OCI-LY3 (cell line): ENCODE data around the gene GTF2A1.

Experiments
- H2AFZ ChIP-seq: fragments of 200-600, 300-600 bp; shearing (Covaris generic); 2 replicates; pipeline ENCODE4 v1.6.0; 2014; ENCODE audit warnings: antibody characterized with exemption, low read depth, low read length
- H3K27ac ChIP-seq: fragments of 200-600, 300-600 bp; sonication (generic); 2 replicates; pipeline ENCODE4 v1.5.1; 2014; ENCODE audit warnings: mild to moderate bottlenecking, low read length, moderate library complexity, mixed read lengths
- H3K27me3 ChIP-seq: fragments of 200-600, 300-600 bp; sonication (generic); 2 replicates; pipeline ENCODE4 v1.6.1; 2014; ENCODE audit warnings: low read depth, low read length, mixed read lengths
- H3K36me3 ChIP-seq: fragments of 200-600, 300-600 bp; sonication (generic); replicated peaks from 2 replicates; pipeline ENCODE3; 2014; ENCODE audit warnings: low read depth, low read length, mixed read lengths
- H3K4me1 ChIP-seq: fragments of 300-600, 200-600 bp; sonication (generic); 2 replicates; pipeline ENCODE4 v1.6.1; 2014; ENCODE audit warnings: low read length, mixed read lengths
- H3K4me2 ChIP-seq: fragments of 200-600, 300-600 bp; sonication (generic); 2 replicates; pipeline ENCODE4 v1.6.1; 2014; ENCODE audit warnings: low read length, mixed read lengths
- H3K4me3 ChIP-seq: fragments of 300-600, 200-600 bp; sonication (generic); 2 replicates; pipeline ENCODE4 v1.5.1; 2014; ENCODE audit warnings: antibody characterized with exemption, mild to moderate bottlenecking, low read length, moderate library complexity
- H3K79me2 ChIP-seq: fragments of 300-600, 200-600 bp; shearing (Covaris generic); 2 replicates; pipeline ENCODE4 v1.6.1; 2014; ENCODE audit warnings: mild to moderate bottlenecking, low read length, mixed read lengths
- H3K9ac ChIP-seq: fragments of 300-600, 200-600 bp; shearing (Covaris generic); 2 replicates; pipeline ENCODE4 v1.6.0; 2014; ENCODE audit warnings: mild to moderate bottlenecking, low read length, moderate library complexity
- H3K9me3 ChIP-seq: fragments of 200-600, 300-600 bp; shearing (Covaris generic); 2 replicates; pipeline ENCODE4 v1.6.1; 2014; ENCODE audit warnings: low read length, mixed read lengths; ENCODE audit not compliant: insufficient read depth
- H4K20me1 ChIP-seq: fragments of 200-600, 300-600 bp; sonication (generic); 2 replicates; pipeline ENCODE4 v1.6.1; 2016; ENCODE audit warnings: low read length, mixed read lengths; ENCODE audit not compliant: insufficient read depth
- EZH2phosphoT487 ChIP-seq: fragments of 200-600 bp; shearing (Covaris generic); IDR thresholded peaks from 2 replicates; pipeline ENCODE4 v1.6.1; 2018; ENCODE audit warnings: antibody characterized with exemption, mixed run types, low read depth
- TF ChIP-seq, protein P1 (sequence below): fragments of 200-600, 300-600 bp; sonication (generic); IDR thresholded peaks from 2 replicates; pipeline ENCODE4 v1.5.1; 2014; ENCODE audit warnings: antibody characterized with exemption, low read length, low read depth

The GTF2A1 gene

DNA sequence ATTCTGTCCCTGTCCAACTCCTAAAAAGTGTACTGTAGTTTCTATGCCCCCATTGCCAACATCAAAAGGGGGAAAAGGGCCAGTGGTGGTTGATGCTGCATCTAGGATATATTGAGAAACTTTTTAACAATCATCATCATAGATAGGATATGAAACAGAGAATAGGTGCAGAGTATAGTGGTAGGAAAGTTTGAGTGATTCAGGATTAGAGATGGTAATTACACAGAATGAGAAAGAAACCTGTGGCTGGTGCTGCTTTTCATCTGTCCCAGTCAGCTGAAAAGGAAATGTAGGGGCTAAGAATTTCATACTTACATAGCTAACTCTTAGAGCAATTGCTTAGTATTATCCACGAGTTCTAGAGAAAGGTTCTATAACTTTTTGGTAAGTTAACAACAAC is 67.6 kb downstream of the GTF2A1 start:
- Histone ChIP-seq H3K9ac (no peak overlapping the region), H4K20me1 (no peaks in the 10 kb centered on the region), H3K4me2 (no peak overlapping the region), H3K9me3 (no peaks in the 10 kb centered on the region), H3K27ac (no peak overlapping the region), H3K4me3 (no peak overlapping the region), H3K4me1 (peaks cover 6% of the 10 kb centered on the region), H3K36me3 (no peaks in the 10 kb centered on the region), H3K79me2 (no peaks in the 10 kb centered on the region), H3K27me3 (no peaks in the 10 kb centered on the region), H2AFZ (no peak overlapping the region)
- TF ChIP-seq, protein P1, sequence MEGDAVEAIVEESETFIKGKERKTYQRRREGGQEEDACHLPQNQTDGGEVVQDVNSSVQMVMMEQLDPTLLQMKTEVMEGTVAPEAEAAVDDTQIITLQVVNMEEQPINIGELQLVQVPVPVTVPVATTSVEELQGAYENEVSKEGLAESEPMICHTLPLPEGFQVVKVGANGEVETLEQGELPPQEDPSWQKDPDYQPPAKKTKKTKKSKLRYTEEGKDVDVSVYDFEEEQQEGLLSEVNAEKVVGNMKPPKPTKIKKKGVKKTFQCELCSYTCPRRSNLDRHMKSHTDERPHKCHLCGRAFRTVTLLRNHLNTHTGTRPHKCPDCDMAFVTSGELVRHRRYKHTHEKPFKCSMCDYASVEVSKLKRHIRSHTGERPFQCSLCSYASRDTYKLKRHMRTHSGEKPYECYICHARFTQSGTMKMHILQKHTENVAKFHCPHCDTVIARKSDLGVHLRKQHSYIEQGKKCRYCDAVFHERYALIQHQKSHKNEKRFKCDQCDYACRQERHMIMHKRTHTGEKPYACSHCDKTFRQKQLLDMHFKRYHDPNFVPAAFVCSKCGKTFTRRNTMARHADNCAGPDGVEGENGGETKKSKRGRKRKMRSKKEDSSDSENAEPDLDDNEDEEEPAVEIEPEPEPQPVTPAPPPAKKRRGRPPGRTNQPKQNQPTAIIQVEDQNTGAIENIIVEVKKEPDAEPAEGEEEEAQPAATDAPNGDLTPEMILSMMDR, result no peak
- no peak for TF ChIP-seq EZH2phosphoT487

DNA sequence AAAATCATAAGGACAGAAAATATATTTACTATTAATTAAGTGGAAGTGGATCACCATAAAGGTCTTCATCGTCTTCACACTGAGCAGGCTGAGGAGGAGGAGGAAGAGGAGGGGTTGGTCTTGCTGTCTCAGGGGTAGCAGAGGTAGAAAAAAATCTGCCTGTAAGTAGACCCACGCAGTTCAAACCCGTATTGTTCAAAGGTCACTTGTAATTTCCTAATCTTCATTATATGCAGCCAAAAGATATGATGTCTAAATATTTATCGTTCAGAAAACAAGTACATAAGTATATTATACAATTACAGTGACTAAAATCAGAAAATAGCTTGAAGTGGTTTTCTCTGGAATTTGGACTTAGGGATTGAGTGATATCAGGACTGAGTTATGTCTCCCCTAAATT is 72.1 kb downstream of the GTF2A1 start:
- H2AFZ ChIP-seq, result no peak overlapping the region
- H3K9ac ChIP-seq, result no peak overlapping the region
- TF ChIP-seq, protein P1, result no peak
- no peak for TF ChIP-seq EZH2phosphoT487
- H3K27me3 ChIP-seq, result no peaks in the 10 kb centered on the region
- H4K20me1 ChIP-seq, result no peaks in the 10 kb centered on the region
- peaks cover 12% of the 10 kb centered on the region for H3K4me1 ChIP-seq
- no peaks in the 10 kb centered on the region for H3K9me3 ChIP-seq
- H3K27ac ChIP-seq, result no peak overlapping the region
- H3K36me3 ChIP-seq, result no peaks in the 10 kb centered on the region
- H3K4me2 ChIP-seq, result no peak overlapping the region
- H3K4me3 ChIP-seq, result no peak overlapping the region
- no peaks in the 10 kb centered on the region for H3K79me2 ChIP-seq

DNA sequence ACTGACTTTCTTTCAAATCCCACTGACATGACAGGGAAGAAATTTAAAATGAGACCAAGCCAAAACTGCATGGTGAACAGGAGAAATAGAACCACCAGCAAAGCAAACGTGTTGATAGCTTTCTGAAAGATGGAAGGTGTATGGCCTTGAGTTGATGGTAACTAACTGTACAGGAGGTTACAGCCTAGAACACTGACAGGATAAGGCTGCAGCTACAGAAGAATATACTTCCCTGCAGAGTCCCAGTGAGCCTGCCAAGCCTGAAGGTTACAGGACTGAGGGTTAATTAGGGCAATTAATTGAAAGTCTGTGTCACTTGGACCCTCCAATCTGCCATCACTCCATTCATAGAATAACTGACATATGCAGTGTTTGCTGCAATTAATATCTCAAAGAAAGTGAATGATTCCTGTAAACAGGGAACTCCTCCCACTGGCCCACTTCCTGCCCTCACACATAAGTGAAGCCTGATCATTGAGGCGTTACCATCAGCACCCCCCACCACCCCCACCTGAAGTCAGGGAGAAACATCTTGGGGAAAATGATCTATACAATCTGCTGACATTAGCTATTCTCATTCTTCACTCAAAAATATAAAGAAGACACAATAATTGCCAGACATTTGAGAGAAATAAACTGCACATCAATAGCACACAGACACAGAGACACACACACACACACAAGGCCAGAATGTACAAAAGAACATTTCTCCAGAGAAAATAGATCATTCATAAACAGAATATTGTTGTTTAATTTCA is 73.4 kb downstream of the GTF2A1 start:
- Histone ChIP-seq H3K36me3 (no peaks in the 10 kb centered on the region), H3K9me3 (no peaks in the 10 kb centered on the region), H3K4me1 (peaks cover 6% of the 10 kb centered on the region), H3K4me3 (no peak overlapping the region), H2AFZ (no peak overlapping the region), H3K27me3 (no peaks in the 10 kb centered on the region), H3K27ac (no peak overlapping the region), H3K4me2 (no peak overlapping the region), H3K79me2 (no peaks in the 10 kb centered on the region), H4K20me1 (no peaks in the 10 kb centered on the region), H3K9ac (no peak overlapping the region)
- no peak for TF ChIP-seq EZH2phosphoT487
- TF ChIP-seq, protein P1, result no peak

DNA sequence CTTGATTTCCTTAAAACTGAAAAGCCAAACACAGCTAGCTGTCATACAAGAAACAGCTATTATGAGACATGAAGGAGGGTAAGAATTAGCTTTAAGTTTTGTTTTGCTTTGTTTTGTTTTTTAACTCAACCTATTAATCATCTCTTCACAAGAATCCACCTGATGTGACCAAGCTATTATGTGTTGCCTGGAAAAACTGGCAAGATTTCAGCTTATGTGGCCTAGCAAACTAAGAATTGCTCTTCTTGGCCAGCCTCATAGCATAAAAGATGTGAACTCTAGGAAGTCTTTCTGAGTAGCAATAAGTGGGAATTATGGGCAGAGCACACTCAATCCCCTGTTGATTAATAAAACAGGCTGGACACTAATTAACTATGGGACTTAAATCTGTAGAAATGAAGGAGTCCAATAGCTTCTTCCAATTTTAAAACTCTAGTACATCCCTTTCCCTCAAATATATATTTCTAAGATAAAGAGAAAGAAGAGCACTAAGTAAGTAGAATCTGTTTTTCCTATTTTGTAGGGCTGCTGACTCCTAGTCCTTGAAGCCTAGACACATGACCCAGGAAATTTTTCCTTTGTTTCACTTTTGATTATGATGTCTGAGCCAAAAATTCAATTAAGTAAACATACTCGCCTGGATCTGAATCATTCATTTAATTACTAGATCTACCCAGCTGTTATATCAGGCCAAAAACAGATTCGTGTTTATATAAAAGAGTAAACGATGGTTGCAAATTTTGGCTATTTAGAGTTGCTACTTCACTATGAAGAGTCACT is 75.7 kb downstream of the GTF2A1 start:
- no peaks in the 10 kb centered on the region for H4K20me1 ChIP-seq
- H3K27ac ChIP-seq, result no peak overlapping the region
- no peak overlapping the region for H3K9ac ChIP-seq
- no peak for TF ChIP-seq EZH2phosphoT487
- TF ChIP-seq, protein P1, result no peak
- no peak overlapping the region for H3K4me2 ChIP-seq
- H2AFZ ChIP-seq, result no peak overlapping the region
- no peaks in the 10 kb centered on the region for H3K36me3 ChIP-seq
- no peaks in the 10 kb centered on the region for H3K27me3 ChIP-seq
- H3K9me3 ChIP-seq, result no peaks in the 10 kb centered on the region
- H3K4me3 ChIP-seq, result no peak overlapping the region
- H3K79me2 ChIP-seq, result no peaks in the 10 kb centered on the region
- H3K4me1 ChIP-seq, result peaks cover 6% of the 10 kb centered on the region
